Neural cell (in vitro differentiated cells): ENCODE measurements around the gene USB1. TPM values are rescaled to one million over a fixed set of nuclear protein-coding genes. Genes with fewer than 3 reads are reported as not detected.

Experiments
- H2AFZ ChIP-seq: fragments of 200-600, 300-800 bp; sonication (generic), shearing (Covaris generic); 2 replicates; pipeline ENCODE4 v1.6.0; 2014; ENCODE audit warnings: low read depth, mild to moderate bottlenecking, antibody characterized with exemption, low read length, moderate library complexity
- H3F3A ChIP-seq: fragments of 200-600 bp; shearing (Covaris generic); 2 replicates; pipeline ENCODE4 v1.6.1; 2016; ENCODE audit warnings: mild to moderate bottlenecking, moderate library complexity, mixed read lengths, antibody characterized with exemption, low read length; ENCODE audit not compliant: insufficient read depth, poor library complexity, severe bottlenecking
- H3K27ac ChIP-seq: fragments of 200-600, 300-800 bp; sonication (generic), shearing (Covaris generic); 2 replicates; pipeline ENCODE4 v1.5.1; 2014; ENCODE audit warnings: mild to moderate bottlenecking, low read length, moderate library complexity
- H3K27me3 ChIP-seq: fragments of 300-800, 200-600 bp; sonication (generic), shearing (Covaris generic); 2 replicates; pipeline ENCODE4 v1.6.0; 2014; ENCODE audit warnings: mild to moderate bottlenecking, low read depth, low read length, moderate library complexity; ENCODE audit not compliant: insufficient read depth
- H3K36me3 ChIP-seq: fragments of 300-800, 200-600 bp; sonication (generic), shearing (Covaris generic); 2 replicates; pipeline ENCODE4 v1.5.1; 2014; ENCODE audit warnings: mild to moderate bottlenecking, antibody characterized with exemption, low read length, moderate library complexity; ENCODE audit not compliant: insufficient read depth
- H3K4me2 ChIP-seq: fragments of 300-800, 200-600 bp; sonication (generic), shearing (Covaris generic); 2 replicates; pipeline ENCODE4 v1.6.0; 2014; ENCODE audit warnings: mild to moderate bottlenecking, low read length
- H3K4me3 ChIP-seq: fragments of 300-800, 200-600 bp; sonication (generic), shearing (Covaris generic); 2 replicates; pipeline ENCODE4 v1.5.1; 2014; ENCODE audit warnings: mild to moderate bottlenecking, low read length, moderate library complexity
- H3K79me2 ChIP-seq: fragments of 200-600 bp; shearing (Covaris generic); replicated peaks from 2 replicates; pipeline ENCODE4 v1.6.0; 2014; ENCODE audit warnings: mild to moderate bottlenecking, low read length, moderate library complexity; ENCODE audit not compliant: insufficient read depth
- H3K9ac ChIP-seq: fragments of 300-800, 200-600 bp; sonication (generic), shearing (Covaris generic); 2 replicates; pipeline ENCODE4 v1.6.1; 2016; ENCODE audit warnings: mild to moderate bottlenecking, low read length, mixed read lengths
- H3K9me2 ChIP-seq: fragments of 200-600 bp; shearing (Covaris generic); 2 replicates; pipeline ENCODE4 v1.6.1; 2016; ENCODE audit warnings: mild to moderate bottlenecking, low read length, mixed read lengths; ENCODE audit not compliant: insufficient read depth
- H3K9me3 ChIP-seq: fragments of 200-600, 300-800 bp; sonication (generic), shearing (Covaris generic); 2 replicates; pipeline ENCODE4 v1.6.1; 2016; ENCODE audit warnings: mild to moderate bottlenecking, mixed run types, low read length, moderate library complexity, mixed read lengths
- H4K20me1 ChIP-seq: fragments of 200-600 bp; shearing (Covaris generic); 2 replicates; pipeline ENCODE4 v1.6.1; 2016; ENCODE audit warnings: mild to moderate bottlenecking, mixed run types; ENCODE audit not compliant: insufficient read depth
- EP300 ChIP-seq: fragments of 450-650 bp; conservative IDR thresholded peaks from 2 replicates; pipeline ENCODE4 v1.6.1; 2014; ENCODE audit warnings: antibody characterized with exemption, mild to moderate bottlenecking, moderate library complexity; ENCODE audit not compliant: poor library complexity, severe bottlenecking
- EZH2 ChIP-seq: fragments of 200-600, 300-800 bp; shearing (Covaris generic), sonication (generic); IDR thresholded peaks from 2 replicates; pipeline ENCODE4 v1.6.1; 2014; ENCODE audit warnings: antibody characterized with exemption, low read length, borderline replicate concordance, mild to moderate bottlenecking; ENCODE audit not compliant: insufficient read depth, poor library complexity, severe bottlenecking
- MXI1 ChIP-seq: fragments of 450-650 bp; conservative IDR thresholded peaks from 2 replicates; pipeline ENCODE4 v1.6.1; 2014; ENCODE audit warnings: antibody characterized with exemption, mild to moderate bottlenecking; ENCODE audit not compliant: poor library complexity, severe bottlenecking
- POLR2AphosphoS5 ChIP-seq: IDR thresholded peaks from 2 replicates; pipeline ENCODE4 v1.6.1; 2012
- RAD21 ChIP-seq: fragments of 450-650 bp; conservative IDR thresholded peaks from 2 replicates; pipeline ENCODE4 v1.6.1; 2014; ENCODE audit warnings: antibody characterized with exemption, mild to moderate bottlenecking, moderate library complexity
- REST ChIP-seq: IDR thresholded peaks from 2 replicates; pipeline ENCODE4 v1.6.1; 2012; ENCODE audit warnings: borderline replicate concordance
- SMC3 ChIP-seq: fragments of 450-650 bp; conservative IDR thresholded peaks from 2 replicates; pipeline ENCODE4 v1.6.1; 2014; ENCODE audit warnings: antibody characterized with exemption, mild to moderate bottlenecking, moderate library complexity; ENCODE audit not compliant: poor library complexity
- TAF1 ChIP-seq: IDR thresholded peaks from 2 replicates; pipeline ENCODE4 v1.6.1; 2012; ENCODE audit warnings: low read depth
- polyA plus RNA-seq: library from polyadenylated mRNA; depleted of rRNA; stranded (reverse); fragments of >200 nt; gene quantifications from 2 replicates; pipeline ENCODE4 v1.2.3, GENCODE V29; 2014
- TF ChIP-seq, protein P1 (sequence below): fragments of 450-650 bp; IDR thresholded peaks from 2 replicates; pipeline ENCODE4 v1.5.1; 2014; ENCODE audit warnings: antibody characterized with exemption, mild to moderate bottlenecking, moderate library complexity; ENCODE audit not compliant: poor library complexity, severe bottlenecking

Gene USB1
- polyA plus RNA-seq, 1 donor from 2014 or later, result 25.7 TPM

DNA sequence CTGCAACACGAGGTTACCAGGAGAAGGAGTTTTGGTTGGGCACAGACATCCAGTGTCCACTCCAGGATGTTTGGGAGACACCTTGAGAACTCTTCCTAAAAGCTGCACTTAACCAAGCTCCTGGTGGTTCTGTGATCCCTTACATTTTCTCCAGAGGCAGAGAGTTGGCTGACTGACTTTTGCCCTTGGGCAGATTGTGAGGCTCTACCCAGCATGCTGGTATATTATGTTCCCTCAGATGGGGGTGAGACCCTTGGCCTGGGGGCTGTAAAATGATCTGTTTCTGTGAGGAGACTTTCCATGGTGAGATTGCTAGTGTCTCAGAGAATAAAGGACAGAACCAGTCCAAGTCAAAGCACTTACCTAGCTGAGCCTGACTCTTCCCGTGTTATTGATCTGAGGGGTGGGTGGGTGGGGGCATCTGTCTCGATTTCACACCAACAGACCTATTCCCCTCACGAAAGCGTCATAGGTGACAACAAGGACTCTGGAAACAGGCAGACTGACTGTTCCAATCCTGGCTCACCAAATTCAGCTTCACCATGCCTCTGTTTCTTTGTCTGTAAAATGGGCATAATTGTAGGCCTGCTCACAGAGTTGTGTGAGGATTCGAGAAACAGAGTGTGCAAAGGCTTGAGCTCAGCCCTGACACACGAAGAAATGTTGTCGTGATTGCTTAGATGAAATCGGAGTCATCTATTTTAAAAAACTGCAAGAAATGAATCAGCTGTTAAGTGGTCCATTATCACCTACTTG, 12.2 kb downstream of the USB1 start:
- H3K9ac ChIP-seq, result no peak overlapping the region
- H3K36me3 ChIP-seq, result peaks cover 3% of the 10 kb centered on the region
- no peak overlapping the region for H3K4me3 ChIP-seq
- H3K79me2 ChIP-seq, result no peaks in the 10 kb centered on the region
- no peaks in the 10 kb centered on the region for H3K9me2 ChIP-seq
- no peaks in the 10 kb centered on the region for H4K20me1 ChIP-seq
- no peaks in the 10 kb centered on the region for H3K9me3 ChIP-seq
- H3K4me2 ChIP-seq, result no peak overlapping the region
- H3K27me3 ChIP-seq, result no peaks in the 10 kb centered on the region
- H2AFZ ChIP-seq, result no peak overlapping the region
- H3F3A ChIP-seq, result no peaks in the 10 kb centered on the region
- no peak overlapping the region for H3K27ac ChIP-seq
- no peak for TF ChIP-seq SMC3
- TF ChIP-seq EZH2, result no peak
- no peak for TF ChIP-seq POLR2AphosphoS5
- no peak for TF ChIP-seq EP300
- TF ChIP-seq, protein P1, sequence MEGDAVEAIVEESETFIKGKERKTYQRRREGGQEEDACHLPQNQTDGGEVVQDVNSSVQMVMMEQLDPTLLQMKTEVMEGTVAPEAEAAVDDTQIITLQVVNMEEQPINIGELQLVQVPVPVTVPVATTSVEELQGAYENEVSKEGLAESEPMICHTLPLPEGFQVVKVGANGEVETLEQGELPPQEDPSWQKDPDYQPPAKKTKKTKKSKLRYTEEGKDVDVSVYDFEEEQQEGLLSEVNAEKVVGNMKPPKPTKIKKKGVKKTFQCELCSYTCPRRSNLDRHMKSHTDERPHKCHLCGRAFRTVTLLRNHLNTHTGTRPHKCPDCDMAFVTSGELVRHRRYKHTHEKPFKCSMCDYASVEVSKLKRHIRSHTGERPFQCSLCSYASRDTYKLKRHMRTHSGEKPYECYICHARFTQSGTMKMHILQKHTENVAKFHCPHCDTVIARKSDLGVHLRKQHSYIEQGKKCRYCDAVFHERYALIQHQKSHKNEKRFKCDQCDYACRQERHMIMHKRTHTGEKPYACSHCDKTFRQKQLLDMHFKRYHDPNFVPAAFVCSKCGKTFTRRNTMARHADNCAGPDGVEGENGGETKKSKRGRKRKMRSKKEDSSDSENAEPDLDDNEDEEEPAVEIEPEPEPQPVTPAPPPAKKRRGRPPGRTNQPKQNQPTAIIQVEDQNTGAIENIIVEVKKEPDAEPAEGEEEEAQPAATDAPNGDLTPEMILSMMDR, result no peak
- no peak for TF ChIP-seq TAF1
- no peak for TF ChIP-seq REST
- no peak for TF ChIP-seq RAD21
- no peak for TF ChIP-seq MXI1

GRCh38 chr16:58016840-58017446, 15.7 kb downstream of the USB1 start:
- no peaks in the 10 kb centered on the region for H4K20me1 ChIP-seq
- TF ChIP-seq RAD21, result no peak
- TF ChIP-seq POLR2AphosphoS5, result no peak
- H3K27ac ChIP-seq, result no peak overlapping the region
- H3K4me3 ChIP-seq, result no peak overlapping the region
- no peaks in the 10 kb centered on the region for H3K9me3 ChIP-seq
- no peaks in the 10 kb centered on the region for H3F3A ChIP-seq
- peaks cover 3% of the 10 kb centered on the region for H3K36me3 ChIP-seq
- no peak overlapping the region for H3K4me2 ChIP-seq
- no peaks in the 10 kb centered on the region for H3K27me3 ChIP-seq
- no peaks in the 10 kb centered on the region for H3K79me2 ChIP-seq
- no peak overlapping the region for H3K9ac ChIP-seq
- no peaks in the 10 kb centered on the region for H3K9me2 ChIP-seq
- no peak overlapping the region for H2AFZ ChIP-seq
